Nucleus accumbens (tissue), 56 donors: ENCODE data around the gene PKN2.
"Not testable (repeated sequence)": the region's sequence is repeated elsewhere in the genome, so short reads cannot be mapped to it uniquely, and the experiment has no call there.

Source experiments
- DNase-seq, 56 donors: peaks; one replicate each; lab custom pipeline; 2025; lab: John Stamatoyannopoulos, UW

PKN2 gene

GRCh38 chr1:88873737-88874349 is 189.8 kb downstream of the PKN2 start:
- no peak for DNase-seq

GRCh38 chr1:88875595-88875994 is 191.5 kb downstream of the PKN2 start:
- DNase-seq: no peak

- no peak for DNase-seq
These were observed 192.7 kb downstream of the PKN2 start for GRCh38 chr1:88876573-88877365.

GRCh38 chr1:88877382-88877825 is 193.3 kb downstream of the PKN2 start:
- no peak for DNase-seq

- DNase-seq: no peak
These were observed 193.8 kb downstream of the PKN2 start for GRCh38 chr1:88877911-88878310.

GRCh38 chr1:88878731-88879130 is 194.7 kb downstream of the PKN2 start:
- no peak for DNase-seq

- not testable (repeated sequence) for DNase-seq
These were observed 196.6 kb downstream of the PKN2 start for GRCh38 chr1:88880717-88881116.

- DNase-seq: no peak
These were observed 199.1 kb downstream of the PKN2 start for GRCh38 chr1:88883156-88883555.
